ENCODE data around the gene CARD10. TPM values are rescaled to one million over a fixed set of nuclear protein-coding genes. Genes with fewer than 3 reads are reported as not detected.
"Not testable (repeated sequence)": the region's sequence is repeated elsewhere in the genome, so short reads cannot be mapped to it uniquely, and the experiment has no call there.

Gene CARD10
- total RNA-seq, 2 experiments from 2014 or later = 0.08 TPM; not detected in 1

DNA sequence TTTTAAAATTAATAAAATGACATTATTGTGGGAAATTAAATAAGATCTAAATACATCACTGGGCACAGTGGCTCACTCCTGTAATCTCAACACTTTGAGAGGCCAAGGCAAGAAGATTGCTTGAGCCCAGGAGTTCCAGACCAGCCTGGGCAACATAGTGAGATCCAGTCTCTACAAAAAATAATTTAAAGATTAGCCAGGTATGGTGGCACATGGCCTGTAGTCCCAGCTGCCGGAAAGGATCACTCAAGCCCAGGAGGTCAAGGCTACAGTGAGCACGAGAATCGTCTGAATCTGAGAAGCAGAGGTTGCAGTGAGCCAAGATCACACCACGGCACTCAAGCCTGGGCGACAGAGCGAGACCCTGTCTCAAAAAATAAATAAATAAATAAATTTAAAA lies 15.9 kb upstream of the CARD10 start:
- H3K27ac Mint-ChIP-seq = no peak overlapping the region
- ChIA-PET CTCF (no interaction called here), POLR2A (no interaction called here)
- DNase-seq = no peak
- H3K36me3 Mint-ChIP-seq (ENCODE audit: low read depth) = no peaks in the 10 kb centered on the region
- H3K9me3 Mint-ChIP-seq = no peaks in the 10 kb centered on the region
- peaks cover 37% of the 10 kb centered on the region for H3K4me1 Mint-ChIP-seq
- H3K27me3 Mint-ChIP-seq = peaks cover 21% of the 10 kb centered on the region
- H3K4me3 Mint-ChIP-seq = no peak overlapping the region

DNA sequence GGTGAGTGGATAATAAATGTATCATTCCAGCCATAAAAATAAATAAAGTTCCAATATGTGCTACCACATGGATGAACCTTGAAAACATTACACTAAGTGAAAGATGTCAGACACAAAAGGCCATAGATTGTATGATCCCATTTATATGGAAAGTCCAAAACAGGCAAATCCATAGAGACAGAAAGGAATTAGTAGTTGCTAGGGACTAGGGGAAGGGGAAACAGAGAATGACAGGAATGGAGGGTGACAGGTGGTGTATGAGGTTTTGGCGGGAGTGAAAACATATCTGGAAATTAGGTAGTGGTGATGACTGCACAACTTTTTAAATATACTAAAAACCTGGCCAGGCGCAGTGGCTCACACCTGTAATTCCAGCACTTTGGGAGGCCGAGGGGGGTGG lies 15.2 kb upstream of the CARD10 start:
- H3K4me1 Mint-ChIP-seq = peaks cover 42% of the 10 kb centered on the region
- peaks cover 18% of the 10 kb centered on the region for H3K27me3 Mint-ChIP-seq
- H3K4me3 Mint-ChIP-seq = no peak overlapping the region
- no peak for DNase-seq
- H3K36me3 Mint-ChIP-seq (ENCODE audit: low read depth) = no peaks in the 10 kb centered on the region
- ChIA-PET CTCF (interaction anchor here (2.2 kb wide), 1 partner anchor 32 kb away, joined by 18 read pairs; no protein-coding TSS in a partner anchor), POLR2A (interaction anchor here (1.4 kb wide), 1 partner anchor 32 kb away, joined by 3 read pairs; no protein-coding TSS in a partner anchor)
- H3K27ac Mint-ChIP-seq = no peak overlapping the region
- H3K9me3 Mint-ChIP-seq = no peaks in the 10 kb centered on the region

DNA sequence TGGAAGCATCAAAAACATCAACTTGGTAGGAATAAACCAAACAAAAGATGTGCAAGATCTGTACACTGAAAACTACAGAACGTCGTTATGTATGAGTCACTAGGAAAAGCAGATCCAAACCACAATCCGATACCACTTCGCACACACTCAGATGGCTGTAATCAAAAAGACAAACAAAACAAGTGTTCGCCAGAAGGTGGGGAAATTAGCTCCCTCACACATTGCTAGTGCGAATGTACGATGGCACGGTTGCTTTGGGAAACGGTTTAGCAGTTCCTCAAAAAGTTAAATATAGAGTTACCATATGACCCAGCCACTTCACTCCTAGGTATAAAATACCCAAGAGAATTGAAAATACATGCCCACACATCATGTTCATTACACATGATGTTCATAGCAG lies 14.8 kb upstream of the CARD10 start:
- CTCF ChIA-PET = interaction anchor here (0.6 to 2.2 kb wide), 6 partner anchors 33 to 217 kb away, joined by 3 to 18 read pairs (median 4); partner anchors contain the start of gene LGALS2
- POLR2A ChIA-PET = interaction anchor here (1.4 kb wide), 1 partner anchor 33 kb away, joined by 3 read pairs; no protein-coding TSS in a partner anchor
- H3K36me3 Mint-ChIP-seq (ENCODE audit: low read depth) = no peaks in the 10 kb centered on the region
- H3K4me3 Mint-ChIP-seq = no peak overlapping the region
- H3K27me3 Mint-ChIP-seq = peaks cover 16% of the 10 kb centered on the region
- DNase-seq = peak; percentile 28
- H3K9me3 Mint-ChIP-seq = no peaks in the 10 kb centered on the region
- peaks cover 39% of the 10 kb centered on the region for H3K4me1 Mint-ChIP-seq
- no peak overlapping the region for H3K27ac Mint-ChIP-seq

DNA sequence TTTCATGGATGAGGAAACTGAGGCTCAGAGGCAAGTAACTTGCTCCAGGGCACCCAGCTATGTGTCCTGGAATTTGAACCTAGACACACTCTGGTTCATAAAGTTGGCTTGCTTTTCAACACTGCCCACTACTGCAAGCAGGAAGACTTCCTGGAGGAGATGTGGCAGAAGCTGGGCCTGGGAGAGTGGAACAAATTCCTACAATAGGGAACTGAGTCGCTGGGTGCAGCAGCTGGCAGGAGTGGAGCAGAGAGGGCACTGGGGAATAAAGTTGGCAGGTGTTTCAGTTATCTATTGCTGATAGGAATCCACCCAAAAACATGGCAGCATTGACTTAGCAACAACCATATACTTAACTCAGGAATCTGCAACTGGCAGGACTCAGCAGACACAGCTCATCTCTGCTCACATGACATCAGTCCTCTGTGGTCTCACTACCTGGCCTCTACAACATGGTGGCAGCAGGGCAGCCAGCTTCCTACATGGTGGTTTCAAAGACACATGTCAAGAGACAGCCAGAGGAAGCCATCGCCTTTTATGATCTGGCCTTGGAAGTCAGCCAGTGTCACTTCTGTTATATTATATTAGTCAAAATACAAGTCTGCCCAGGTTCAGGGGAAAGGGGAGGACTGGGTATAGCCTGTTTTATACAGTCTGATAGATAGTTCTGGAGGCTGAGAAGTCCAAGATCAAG lies 10.6 kb upstream of the CARD10 start:
- no peaks in the 10 kb centered on the region for H3K36me3 Mint-ChIP-seq (ENCODE audit: low read depth)
- DNase-seq = peak; percentile 30
- no peak overlapping the region for H3K4me3 Mint-ChIP-seq
- H3K4me1 Mint-ChIP-seq = peaks cover 33% of the 10 kb centered on the region
- ChIA-PET POLR2A (no interaction called here), CTCF (interaction anchor here (0.7 to 2.4 kb wide), 5 partner anchors 8 to 63 kb away, joined by 3 to 8 read pairs (median 5); no protein-coding TSS in a partner anchor)
- peaks cover 19% of the 10 kb centered on the region for H3K27me3 Mint-ChIP-seq
- H3K27ac Mint-ChIP-seq = no peak overlapping the region
- H3K9me3 Mint-ChIP-seq = no peaks in the 10 kb centered on the region

DNA sequence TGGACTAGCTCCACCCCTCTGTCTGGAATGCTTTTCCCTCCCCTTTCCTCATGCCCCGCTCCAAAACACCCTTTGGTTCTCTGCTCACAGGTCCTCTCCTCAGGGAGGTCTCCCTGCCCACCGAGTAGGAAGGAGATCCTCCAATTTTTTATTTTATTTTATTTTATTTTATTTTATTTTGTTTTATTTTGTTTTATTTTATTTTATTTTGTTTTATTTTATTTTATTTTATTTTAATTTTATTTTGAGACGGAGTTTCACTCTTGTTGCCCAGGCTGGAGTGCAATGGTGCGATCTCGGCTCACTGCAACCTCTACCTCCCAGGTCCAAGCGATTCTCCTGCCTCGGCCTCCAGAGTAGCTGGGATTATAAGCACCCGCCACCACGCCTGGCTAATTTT lies 8.7 kb upstream of the CARD10 start:
- H3K36me3 Mint-ChIP-seq (ENCODE audit: low read depth); POLR2A ChIA-PET; H3K4me3 Mint-ChIP-seq; H3K27ac Mint-ChIP-seq; H3K9me3 Mint-ChIP-seq; DNase-seq: not testable (repeated sequence)
- H3K27me3 Mint-ChIP-seq = peaks cover 20% of the 10 kb centered on the region
- peaks cover 19% of the 10 kb centered on the region for H3K4me1 Mint-ChIP-seq
- CTCF ChIA-PET = interaction anchor here (1.0 to 2.4 kb wide), 3 partner anchors 10 to 55 kb away, joined by 3 to 8 read pairs (median 8); no protein-coding TSS in a partner anchor

DNA sequence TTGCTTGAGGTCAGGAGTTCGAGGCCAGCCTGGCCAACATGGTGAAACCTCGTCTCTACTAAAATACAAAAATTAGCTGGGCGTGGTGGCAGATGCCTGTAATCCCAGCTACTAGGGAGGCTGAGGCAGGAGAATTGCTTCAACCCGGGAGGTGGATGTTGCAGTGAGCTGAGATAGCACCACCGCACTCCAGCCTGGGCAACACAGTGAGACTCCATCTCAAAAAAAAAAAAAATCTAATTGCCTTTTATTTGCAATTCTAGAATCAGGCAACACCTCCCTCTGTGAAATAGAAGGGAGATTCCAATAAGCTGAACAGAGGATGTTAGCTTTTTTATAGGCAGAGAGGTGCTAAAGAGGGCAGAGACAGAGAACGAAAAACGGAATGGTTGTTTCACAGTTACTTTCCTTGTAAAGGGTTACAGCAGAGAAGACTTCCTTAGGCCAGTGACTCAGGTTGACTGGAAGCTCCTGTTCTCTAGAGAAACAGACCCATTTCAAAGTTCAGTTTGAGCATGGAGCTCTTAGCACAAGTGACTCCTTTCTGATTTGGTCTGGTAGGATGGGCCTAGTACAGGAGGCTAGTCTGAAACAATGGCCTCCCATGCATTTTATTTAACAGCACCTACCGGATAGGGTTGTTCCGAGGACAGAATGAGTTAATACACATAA lies 8.0 kb upstream of the CARD10 start:
- not testable (repeated sequence) for H3K9me3 Mint-ChIP-seq; H3K36me3 Mint-ChIP-seq (ENCODE audit: low read depth); H3K27ac Mint-ChIP-seq; DNase-seq; H3K4me3 Mint-ChIP-seq
- ChIA-PET CTCF (interaction anchor here (1.0 kb wide), 1 partner anchor 55 kb away, joined by 3 read pairs; no protein-coding TSS in a partner anchor), POLR2A (interaction anchor here (0.6 kb wide), 2 partner anchors 43 to 77 kb away, joined by 3 read pairs; no protein-coding TSS in a partner anchor)
- peaks cover 27% of the 10 kb centered on the region for H3K27me3 Mint-ChIP-seq
- H3K4me1 Mint-ChIP-seq = peaks cover 17% of the 10 kb centered on the region

DNA sequence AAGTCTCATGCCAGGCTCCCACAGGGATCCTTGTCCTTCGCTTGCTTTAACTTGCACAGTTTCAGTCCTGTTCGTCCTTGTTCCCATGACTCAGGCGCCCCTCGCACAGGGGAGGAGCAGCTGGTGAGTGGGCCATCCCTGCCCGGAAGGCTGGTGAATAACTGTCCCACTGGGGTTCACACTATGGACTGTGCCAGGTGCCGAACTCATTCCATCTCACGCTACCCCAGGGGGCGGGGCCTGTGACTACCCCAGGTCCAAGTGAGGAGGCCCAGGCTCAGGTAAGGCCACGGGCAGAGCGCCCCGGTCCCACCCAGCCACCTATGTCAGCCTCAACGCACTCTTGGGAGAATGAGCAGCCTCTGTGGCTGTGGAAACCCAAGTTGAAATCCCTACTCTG lies 7.2 kb upstream of the CARD10 start:
- H3K27me3 Mint-ChIP-seq = peaks cover 32% of the 10 kb centered on the region
- no peaks in the 10 kb centered on the region for H3K36me3 Mint-ChIP-seq (ENCODE audit: low read depth)
- no peak overlapping the region for H3K4me3 Mint-ChIP-seq
- ChIA-PET POLR2A (interaction anchor here (0.6 kb wide), 1 partner anchor 76 kb away, joined by 3 read pairs; no protein-coding TSS in a partner anchor), CTCF (no interaction called here)
- H3K4me1 Mint-ChIP-seq = peaks cover 15% of the 10 kb centered on the region
- no peak for DNase-seq
- no peak overlapping the region for H3K27ac Mint-ChIP-seq
- no peaks in the 10 kb centered on the region for H3K9me3 Mint-ChIP-seq

DNA sequence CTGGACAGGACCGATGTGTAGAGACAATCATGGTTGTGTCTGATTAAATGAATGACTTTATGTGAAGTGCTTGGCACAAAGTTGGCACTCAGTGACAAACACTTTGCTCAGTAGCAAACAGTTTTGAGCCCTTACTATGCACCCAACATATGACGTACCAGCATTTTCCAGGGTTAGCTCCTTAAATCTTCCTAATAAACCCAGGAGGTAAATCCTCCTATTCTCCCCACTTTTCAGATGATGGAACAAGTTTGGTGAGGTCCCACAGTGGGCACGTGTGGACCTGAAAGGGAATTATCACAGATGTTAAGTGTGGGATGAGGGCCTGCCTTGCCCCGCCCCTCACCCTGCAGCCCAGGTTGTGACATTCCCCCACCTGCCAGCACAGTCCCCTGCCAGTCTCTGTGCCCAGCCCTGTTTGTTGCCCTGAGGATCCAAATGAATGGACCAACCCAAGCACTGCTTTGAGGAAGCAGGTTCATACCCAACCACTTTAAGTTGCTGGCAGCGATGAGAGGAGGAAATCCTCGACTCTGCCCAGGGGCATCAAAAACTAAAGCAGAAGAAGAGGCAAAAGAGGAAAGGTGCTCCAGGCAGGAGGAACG lies 6.6 kb upstream of the CARD10 start:
- Mint-ChIP-seq H3K36me3 (ENCODE audit: low read depth) (no peaks in the 10 kb centered on the region), H3K4me1 (peaks cover 14% of the 10 kb centered on the region), H3K27ac (no peak overlapping the region), H3K9me3 (no peaks in the 10 kb centered on the region), H3K4me3 (no peak overlapping the region), H3K27me3 (peaks cover 36% of the 10 kb centered on the region)
- CTCF ChIA-PET = no interaction called here
- POLR2A ChIA-PET = interaction anchor here (1.0 kb wide), 1 partner anchor 41 kb away, joined by 3 read pairs; no protein-coding TSS in a partner anchor
- DNase-seq = no peak

DNA sequence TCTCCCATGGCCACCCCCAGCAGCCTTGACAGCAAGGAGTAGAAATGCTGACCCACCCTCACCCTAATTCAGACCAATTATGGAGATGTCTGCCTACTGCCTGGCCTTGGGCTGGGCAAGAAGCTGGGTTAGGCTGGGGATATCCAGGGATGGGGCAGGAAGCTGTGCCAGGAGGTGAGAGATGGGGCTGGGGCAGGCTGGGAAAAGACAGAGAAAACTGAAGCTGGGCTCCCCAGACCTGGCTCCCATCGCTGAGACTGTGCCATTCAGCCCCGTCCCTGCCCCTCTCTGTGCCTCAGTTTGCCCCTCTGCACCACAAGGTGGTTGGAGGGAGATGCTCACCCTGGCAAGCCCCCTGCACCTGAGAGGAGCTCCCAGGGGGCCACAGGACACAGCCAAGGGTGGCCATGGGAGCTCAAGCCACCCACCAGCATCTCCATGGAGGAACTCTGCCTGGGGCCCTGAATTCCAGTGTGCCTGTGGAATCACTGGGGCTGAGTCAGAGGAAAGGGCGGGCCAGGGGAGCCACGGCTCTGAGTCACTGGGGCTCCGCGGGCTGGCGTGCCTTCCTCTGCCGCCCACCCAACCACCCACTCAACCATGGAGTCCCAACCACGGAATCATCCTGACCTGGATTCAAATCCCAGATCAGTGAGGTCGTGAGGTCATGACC lies 6.0 kb upstream of the CARD10 start:
- DNase-seq = no peak
- Mint-ChIP-seq H3K27me3 (peaks cover 39% of the 10 kb centered on the region), H3K4me1 (peaks cover 16% of the 10 kb centered on the region), H3K36me3 (ENCODE audit: low read depth) (no peaks in the 10 kb centered on the region), H3K27ac (no peak overlapping the region), H3K4me3 (no peak overlapping the region), H3K9me3 (no peaks in the 10 kb centered on the region)
- ChIA-PET POLR2A (interaction anchor here (1.0 kb wide), 1 partner anchor 42 kb away, joined by 3 read pairs; no protein-coding TSS in a partner anchor), CTCF (interaction anchor here (0.9 kb wide), 1 partner anchor 14 kb away, joined by 3 read pairs; no protein-coding TSS in a partner anchor)

DNA sequence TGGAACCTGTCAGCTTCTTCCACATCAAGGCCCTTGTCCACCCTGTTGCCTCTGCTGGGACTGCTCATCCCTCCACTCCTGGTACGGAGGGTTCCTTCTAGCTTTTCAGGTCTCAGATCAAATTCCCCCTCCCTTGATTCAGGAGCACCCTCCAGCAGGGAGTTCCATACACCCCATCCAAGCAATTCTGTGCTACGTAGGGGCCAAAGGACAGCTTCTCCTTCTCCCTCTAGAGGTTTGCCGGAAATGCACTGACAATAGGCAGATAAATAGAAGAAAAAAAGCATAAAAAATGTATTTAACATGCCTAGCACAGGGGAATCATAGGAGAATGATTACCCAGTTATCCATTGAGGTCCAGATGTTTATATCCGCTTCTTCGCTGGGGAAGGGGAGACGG lies 3.3 kb upstream of the CARD10 start:
- H3K9me3 Mint-ChIP-seq = no peaks in the 10 kb centered on the region
- H3K4me1 Mint-ChIP-seq = peaks cover 17% of the 10 kb centered on the region
- no peak for DNase-seq
- no peak overlapping the region for H3K27ac Mint-ChIP-seq
- peaks cover 55% of the 10 kb centered on the region for H3K27me3 Mint-ChIP-seq
- no peak overlapping the region for H3K4me3 Mint-ChIP-seq
- ChIA-PET CTCF (interaction anchor here (1.0 kb wide), 1 partner anchor 45 kb away, joined by 3 read pairs; no protein-coding TSS in a partner anchor), POLR2A (no interaction called here)
- peaks cover 3% of the 10 kb centered on the region for H3K36me3 Mint-ChIP-seq (ENCODE audit: low read depth)

DNA sequence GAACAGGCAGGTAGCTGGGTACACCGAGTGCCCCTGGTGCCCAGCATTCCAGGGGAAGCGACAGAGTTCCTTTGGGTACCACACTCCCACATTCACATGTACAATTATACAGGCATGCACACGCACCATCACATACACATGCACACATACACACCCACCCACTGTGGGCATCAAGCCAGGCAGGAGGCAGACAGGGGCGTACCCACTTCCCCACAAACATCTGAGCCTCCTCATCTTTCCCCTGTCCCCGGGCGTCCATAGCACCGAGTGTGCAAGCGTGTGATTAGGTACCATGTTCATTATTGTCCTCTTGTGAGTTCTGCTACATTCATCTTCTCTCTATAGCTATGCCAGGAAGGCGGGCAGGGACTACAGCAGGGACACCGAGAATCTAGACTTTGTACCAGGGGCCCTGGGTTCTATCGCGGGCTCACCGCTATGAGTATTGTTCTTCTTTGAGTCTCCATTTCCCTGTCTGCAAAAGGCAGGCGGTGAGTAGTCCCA lies 2.1 kb upstream of the CARD10 start:
- Mint-ChIP-seq H3K27ac (no peak overlapping the region), H3K4me3 (no peak overlapping the region), H3K27me3 (peaks cover 58% of the 10 kb centered on the region), H3K4me1 (peaks cover 17% of the 10 kb centered on the region), H3K36me3 (ENCODE audit: low read depth) (peaks cover 3% of the 10 kb centered on the region), H3K9me3 (no peaks in the 10 kb centered on the region)
- no peak for DNase-seq
- ChIA-PET CTCF (interaction anchor here (1.1 kb wide), 1 partner anchor 8 kb away, joined by 5 read pairs; no protein-coding TSS in a partner anchor), POLR2A (no interaction called here)

DNA sequence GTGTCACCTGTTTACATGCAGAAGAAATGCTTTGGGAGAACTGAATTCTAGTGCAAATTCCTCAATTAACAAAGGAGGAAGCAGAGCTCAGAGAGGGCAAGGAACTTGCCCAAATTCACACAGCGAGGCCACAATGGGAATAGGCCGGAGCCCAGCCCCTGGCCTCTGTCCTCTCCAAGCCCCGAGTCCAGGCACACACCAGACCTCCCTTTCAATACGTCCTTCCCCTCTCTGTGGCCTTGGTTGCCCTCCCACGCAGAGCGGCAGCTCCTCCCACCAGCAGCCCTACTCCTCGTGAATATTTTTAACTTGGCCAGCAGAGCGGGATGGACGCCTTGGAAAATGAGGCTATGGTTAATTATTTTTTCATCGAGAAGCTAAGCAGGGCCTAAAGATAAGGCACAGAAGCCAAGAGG lies 1.6 kb upstream of the CARD10 start:
- peaks cover 57% of the 10 kb centered on the region for H3K27me3 Mint-ChIP-seq
- peaks cover 14% of the 10 kb centered on the region for H3K4me1 Mint-ChIP-seq
- H3K27ac Mint-ChIP-seq = no peak overlapping the region
- CTCF ChIA-PET = interaction anchor here (1.1 kb wide), 1 partner anchor 9 kb away, joined by 5 read pairs; no protein-coding TSS in a partner anchor
- H3K9me3 Mint-ChIP-seq = no peaks in the 10 kb centered on the region
- no peak for DNase-seq
- peaks cover 3% of the 10 kb centered on the region for H3K36me3 Mint-ChIP-seq (ENCODE audit: low read depth)
- no peak overlapping the region for H3K4me3 Mint-ChIP-seq
- POLR2A ChIA-PET = no interaction called here

Measured in activated CD4-positive, alpha-beta memory T cell treated with anti-CD3 and anti-CD28 coated beads, Interleukin-2, amount 10 ng/mL, durations not matched to agents 7 days and 5 days (primary cell).